AG09319 (cell line): ENCODE data around the gene NR2C2.
A peak's percentile ranks its signal among the peaks of the same experiment; 100 is the strongest.
"Not testable (repeated sequence)": the region's sequence is repeated elsewhere in the genome, so short reads cannot be mapped to it uniquely, and the experiment has no call there.

Experiments
- DNase-seq: peaks from one replicate; pipeline ENCODE4 v3.0.0-alpha.2; 2010; ENCODE audit warnings: low read depth; ENCODE audit errors: extremely low read depth
- CTCF ChIP-seq: IDR thresholded peaks from 2 replicates; pipeline ENCODE4 v1.5.1; 2011; ENCODE audit warnings: low read depth, mild to moderate bottlenecking, inconsistent platforms, low read length, moderate library complexity

The NR2C2 gene

GRCh38 chr3:14947100-14947885, at the start of gene NR2C2:
Gene NR2C2, plus strand, starts transcription at chr3:14947583. Its CDS starts 56,332 bp downstream, at chr3:15003915.
- no peak for TF ChIP-seq CTCF
- peak; percentile 32 for DNase-seq

GRCh38 chr3:14898929-14899328, 48.5 kb upstream of the NR2C2 start:
- no peak for DNase-seq
- TF ChIP-seq CTCF = no peak

- TF ChIP-seq CTCF = no peak
- DNase-seq = no peak
These were observed 47.3 kb upstream of the NR2C2 start for GRCh38 chr3:14899993-14900618.

- no peak for TF ChIP-seq CTCF
- no peak for DNase-seq
These were observed 46.2 kb upstream of the NR2C2 start for GRCh38 chr3:14900881-14901873.

- TF ChIP-seq CTCF = no peak
- no peak for DNase-seq
These were observed 44.7 kb upstream of the NR2C2 start for GRCh38 chr3:14902719-14903118.

- DNase-seq = not testable (repeated sequence)
These were observed 43.9 kb upstream of the NR2C2 start for GRCh38 chr3:14903501-14903900.

- DNase-seq = no peak
- TF ChIP-seq CTCF = no peak
These were observed 42.2 kb upstream of the NR2C2 start for GRCh38 chr3:14905055-14905657.
